GM18502 (cell line): ENCODE results near the gene MKRN2.
"Not testable (repeated sequence)": the region's sequence is repeated elsewhere in the genome, so short reads cannot be mapped to it uniquely, and the experiment has no call there.

Source experiments
- ATAC-seq: cut with Tn5 transposase; IDR thresholded peaks from one replicate; pipeline ENCODE4 v1.9.1; 2021; ENCODE audit warnings: mild to moderate bottlenecking; ENCODE audit not compliant: unreplicated experiment, poor library complexity

Gene MKRN2

GRCh38 chr3:12624056-12624455 is 67.2 kb downstream of the MKRN2 start:
- ATAC-seq: no peak

- ATAC-seq: not testable (repeated sequence)
Measured at GRCh38 chr3:12624964-12625363, 68.1 kb downstream of the MKRN2 start.

- no peak for ATAC-seq
Measured at GRCh38 chr3:12627370-12627769, 70.5 kb downstream of the MKRN2 start.

- ATAC-seq: no peak
Measured at GRCh38 chr3:12628813-12629212, 71.9 kb downstream of the MKRN2 start.

DNA sequence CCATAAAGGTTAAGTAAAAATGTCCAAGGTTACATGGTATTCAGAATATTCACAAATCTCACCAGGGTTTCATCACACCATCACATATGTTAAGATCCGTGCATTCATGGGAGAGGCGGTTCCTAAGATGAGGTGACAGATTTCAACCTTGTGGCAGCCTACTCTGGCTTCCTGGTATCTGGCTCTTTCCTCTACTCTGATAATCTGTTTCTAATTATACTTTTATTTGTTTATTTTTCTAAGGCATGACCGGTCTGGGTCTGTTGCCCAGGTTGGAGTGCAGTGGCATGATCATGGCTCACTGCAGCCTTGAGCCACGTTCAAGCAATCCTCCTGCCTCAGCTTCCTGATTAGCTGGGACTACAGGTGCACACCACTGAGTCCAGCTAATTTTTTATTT is 72.7 kb downstream of the MKRN2 start:
- no peak for ATAC-seq

DNA sequence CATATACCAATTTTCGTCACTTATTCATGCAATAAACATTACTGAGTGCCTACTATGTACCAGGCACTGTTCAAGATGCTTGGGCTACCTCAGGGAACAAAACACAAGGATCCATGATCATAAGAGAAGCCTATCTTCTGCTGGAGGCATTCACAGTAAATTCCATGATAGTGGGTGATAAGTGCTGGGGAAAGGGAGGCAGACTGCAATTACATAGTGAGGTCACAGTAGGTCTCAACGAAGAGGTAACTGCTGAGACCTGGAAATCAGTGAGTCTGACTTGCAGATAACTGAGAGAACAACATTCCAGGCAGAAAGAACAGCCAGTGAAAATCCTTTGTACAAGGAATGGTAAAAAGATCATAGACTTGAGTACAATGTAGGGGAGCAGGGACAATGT is 73.4 kb downstream of the MKRN2 start:
- ATAC-seq: no peak

DNA sequence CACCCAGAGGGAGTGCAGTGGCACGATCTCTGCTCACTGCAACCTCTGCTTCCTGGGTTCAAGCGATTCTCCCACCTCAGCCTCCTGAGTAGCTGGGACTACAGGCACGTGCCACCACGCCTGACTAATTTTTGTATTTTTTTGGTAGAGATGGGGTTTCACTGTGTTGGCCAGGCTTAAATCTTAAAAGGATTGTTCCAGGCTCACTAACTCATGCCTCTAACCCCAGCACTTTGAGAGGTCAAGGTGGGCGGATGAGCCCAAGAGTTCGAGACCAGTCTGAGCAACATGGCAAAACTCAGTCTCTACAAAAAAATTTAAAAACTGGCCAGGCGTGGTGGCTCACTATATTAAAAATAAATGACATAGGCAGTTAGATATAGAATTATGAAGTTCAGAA is 74.0 kb downstream of the MKRN2 start:
- ATAC-seq: not testable (repeated sequence)

DNA sequence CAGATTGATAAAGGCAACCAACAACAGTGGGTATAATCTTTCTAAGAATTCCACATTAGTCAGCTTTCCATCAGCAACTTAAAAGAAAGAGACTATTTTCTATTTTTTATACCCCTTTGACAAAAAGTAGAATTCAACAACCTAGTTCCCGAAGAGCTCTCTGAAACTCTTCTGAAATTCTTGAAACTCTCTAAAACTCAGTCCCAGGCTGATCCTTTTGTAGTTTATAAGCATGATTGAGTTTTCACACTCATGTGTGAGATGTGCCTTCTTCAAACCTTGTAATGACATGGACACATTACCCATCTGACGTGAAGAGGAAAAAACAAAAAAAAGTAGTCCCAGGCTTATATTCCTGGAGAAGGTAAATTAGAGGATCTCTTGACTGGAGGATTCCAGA is 75.6 kb downstream of the MKRN2 start:
- ATAC-seq: no peak

DNA sequence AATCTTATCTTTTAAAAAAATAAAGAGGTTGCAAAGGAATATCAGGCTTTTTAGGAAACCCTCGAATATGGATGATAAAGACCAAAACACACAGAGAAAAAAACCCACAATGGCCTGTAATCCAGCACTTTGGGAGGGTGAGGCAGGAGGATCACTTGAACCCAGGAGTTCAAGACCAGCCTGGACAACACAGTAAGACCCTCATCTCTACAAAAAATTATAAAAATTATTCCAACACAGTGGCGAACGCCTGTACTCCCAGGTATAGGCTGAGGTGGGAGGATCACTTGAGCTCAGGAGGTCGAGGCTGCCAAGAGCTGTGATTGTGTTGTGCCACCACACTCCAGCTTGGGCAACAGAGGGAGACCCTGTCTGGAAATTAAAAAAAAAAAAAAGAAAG is 76.2 kb downstream of the MKRN2 start:
- no peak for ATAC-seq
